Caco-2 (cell line): ENCODE measurements around the gene CEP131. TPM values are rescaled to one million over a fixed set of nuclear protein-coding genes. Genes with fewer than 3 reads are reported as not detected.

Source experiments
- BruUV-seq: library from RNA; stranded (reverse); fragments of 400-500 nt; replicated peaks from 2 replicates; lab custom pipeline; 2021; lab: Mats Ljungman, UMichigan
- CTCF ChIA-PET: fragments of 300-600 bp; sonication (Branson Sonifier 250); formaldehyde crosslinking; loops from one replicate; lab custom pipeline; 2022; ENCODE audit warnings: antibody characterized with exemption; lab: Charles Lee
- POLR2A ChIA-PET: fragments of 300-600 bp; sonication (Branson Sonifier 250); formaldehyde crosslinking; loops from one replicate; lab custom pipeline; 2022; ENCODE audit warnings: antibody characterized with exemption; lab: Charles Lee
- DNase-seq, 2 experiments: peaks; one replicate each; pipeline versions ENCODE4 v3.0.0 to v3.0.0-alpha.2; 2020 to 2022
- H3K27me3 ChIP-seq: replicated peaks from 2 replicates; pipeline ENCODE4 v1.6.0; 2011; ENCODE audit warnings: low read length; ENCODE audit not compliant: control insufficient read depth, insufficient read depth
- H3K36me3 ChIP-seq: 2 replicates; pipeline ENCODE4 v1.5.1; 2011; ENCODE audit warnings: low read length; ENCODE audit not compliant: control insufficient read depth, insufficient read depth
- H3K4me1 ChIP-seq: fragments of 250-450 bp; sonication (Bioruptor Pico); 2 replicates; pipeline ENCODE4 v1.5.1; 2020; ENCODE audit warnings: mild to moderate bottlenecking
- H3K4me3 ChIP-seq: 2 replicates; pipeline ENCODE4 v1.5.1; 2011; ENCODE audit warnings: low read depth, mild to moderate bottlenecking, control low read depth, low read length
- H3K9me3 ChIP-seq: fragments of 250-450 bp; sonication (Bioruptor Pico); 2 replicates; pipeline ENCODE4 v1.5.1; 2020; ENCODE audit warnings: mild to moderate bottlenecking, moderate library complexity
- H3K27ac Mint-ChIP-seq: one replicate; pipeline ENCODE4 v1.8.0; 2022; ENCODE audit warnings: mixed read lengths; ENCODE audit not compliant: unreplicated experiment
- H3K27me3 Mint-ChIP-seq: one replicate; pipeline ENCODE4 v1.8.0; 2022; ENCODE audit warnings: mixed read lengths; ENCODE audit not compliant: insufficient read depth, unreplicated experiment
- H3K36me3 Mint-ChIP-seq: one replicate; pipeline ENCODE4 v1.8.0; 2022; ENCODE audit warnings: mild to moderate bottlenecking, mixed read lengths; ENCODE audit not compliant: insufficient read depth, unreplicated experiment
- H3K4me1 Mint-ChIP-seq: one replicate; pipeline ENCODE4 v1.8.0; 2022; ENCODE audit warnings: low read depth, mixed read lengths; ENCODE audit not compliant: unreplicated experiment
- H3K4me3 Mint-ChIP-seq: one replicate; pipeline ENCODE4 v1.8.0; 2022; ENCODE audit warnings: mild to moderate bottlenecking, moderate library complexity, mixed read lengths; ENCODE audit not compliant: unreplicated experiment
- H3K9me3 Mint-ChIP-seq: one replicate; pipeline ENCODE4 v1.8.0; 2022; ENCODE audit warnings: mixed read lengths; ENCODE audit not compliant: unreplicated experiment
- intact Hi-C: fragments of 100-400 bp; cut with micrococcal nuclease; formaldehyde crosslinking; loops from one replicate; pipeline ENCODE4 v1.10.0; 2022; ENCODE audit not compliant: unreplicated experiment
- total RNA-seq: library from RNA; stranded (reverse); gene quantifications from 2 replicates; pipeline ENCODE4 v1.2.3, GENCODE V29; 2022
- TF ChIP-seq, protein P1 (sequence below), 2 experiments: fragments of 200-600 bp in 1 of 2; IDR thresholded peaks; 1 replicate in 1 of 2; 2 replicates in 1 of 2; pipeline versions ENCODE4 v1.5.1 to v1.8.0; 2011 to 2022; ENCODE audit warnings: antibody characterized with exemption in 1 of 2, control low read depth in 1 of 2, inconsistent platforms in 1 of 2, low read depth in 1 of 2, low read length in 1 of 2, mild to moderate bottlenecking in 1 of 2, moderate library complexity in 1 of 2; ENCODE audit not compliant: insufficient read depth in 1 of 2, severe bottlenecking in 1 of 2, unreplicated experiment in 1 of 2

The CEP131 gene
- total RNA-seq, 1 experiment from 2014 or later = 28.4 TPM

DNA sequence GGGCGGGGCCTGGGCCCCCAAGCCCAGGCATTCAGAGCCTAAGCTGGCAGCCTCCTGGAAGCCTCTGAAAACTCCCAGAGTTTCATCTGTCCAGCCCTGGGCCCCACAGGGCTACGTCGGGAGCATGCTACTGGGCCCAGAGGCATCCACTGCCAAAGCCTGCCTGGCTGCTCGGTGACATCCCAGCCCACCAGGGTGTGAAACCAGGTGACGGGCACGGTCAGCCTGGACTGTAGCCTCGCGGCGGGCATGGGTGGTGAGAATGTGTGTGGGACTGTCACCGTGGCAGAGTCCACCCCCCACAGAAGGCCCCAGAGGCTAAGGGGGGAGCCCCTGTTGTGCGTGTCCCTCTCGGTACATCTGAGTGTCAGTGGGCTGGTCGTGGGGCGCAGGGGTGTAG is 31.1 kb downstream of the CEP131 start:
- Mint-ChIP-seq H3K4me1 (no peaks in the 10 kb centered on the region), H3K36me3 (no peaks in the 10 kb centered on the region), H3K27me3 (no peaks in the 10 kb centered on the region), H3K9me3 (no peaks in the 10 kb centered on the region), H3K4me3 (no peak overlapping the region), H3K27ac (no peak overlapping the region)
- H3K4me1 ChIP-seq = no peaks in the 10 kb centered on the region
- ChIA-PET CTCF (interaction anchor here (1.7 kb wide), 1 partner anchor 9 kb away, joined by 5 read pairs; no protein-coding TSS in a partner anchor), POLR2A (no interaction called here)
- no peak overlapping the region for H3K4me3 ChIP-seq
- no peaks in the 10 kb centered on the region for H3K27me3 ChIP-seq
- no peaks in the 10 kb centered on the region for H3K9me3 ChIP-seq
- TF ChIP-seq, protein P1, sequence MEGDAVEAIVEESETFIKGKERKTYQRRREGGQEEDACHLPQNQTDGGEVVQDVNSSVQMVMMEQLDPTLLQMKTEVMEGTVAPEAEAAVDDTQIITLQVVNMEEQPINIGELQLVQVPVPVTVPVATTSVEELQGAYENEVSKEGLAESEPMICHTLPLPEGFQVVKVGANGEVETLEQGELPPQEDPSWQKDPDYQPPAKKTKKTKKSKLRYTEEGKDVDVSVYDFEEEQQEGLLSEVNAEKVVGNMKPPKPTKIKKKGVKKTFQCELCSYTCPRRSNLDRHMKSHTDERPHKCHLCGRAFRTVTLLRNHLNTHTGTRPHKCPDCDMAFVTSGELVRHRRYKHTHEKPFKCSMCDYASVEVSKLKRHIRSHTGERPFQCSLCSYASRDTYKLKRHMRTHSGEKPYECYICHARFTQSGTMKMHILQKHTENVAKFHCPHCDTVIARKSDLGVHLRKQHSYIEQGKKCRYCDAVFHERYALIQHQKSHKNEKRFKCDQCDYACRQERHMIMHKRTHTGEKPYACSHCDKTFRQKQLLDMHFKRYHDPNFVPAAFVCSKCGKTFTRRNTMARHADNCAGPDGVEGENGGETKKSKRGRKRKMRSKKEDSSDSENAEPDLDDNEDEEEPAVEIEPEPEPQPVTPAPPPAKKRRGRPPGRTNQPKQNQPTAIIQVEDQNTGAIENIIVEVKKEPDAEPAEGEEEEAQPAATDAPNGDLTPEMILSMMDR (IDR thresholded peaks at IDR 0.05; ENCODE audit: insufficient read depth in 1 of 2, low read depth in 1 of 2, low read length in 1 of 2, severe bottlenecking in 1 of 2, unreplicated experiment in 1 of 2) = no peak
- intact Hi-C loops = no loop called here
- no peak for DNase-seq
- no TSS peak for BruUV-seq
- H3K36me3 ChIP-seq = no peaks in the 10 kb centered on the region; the same call in 1 of the 2 replicates

DNA sequence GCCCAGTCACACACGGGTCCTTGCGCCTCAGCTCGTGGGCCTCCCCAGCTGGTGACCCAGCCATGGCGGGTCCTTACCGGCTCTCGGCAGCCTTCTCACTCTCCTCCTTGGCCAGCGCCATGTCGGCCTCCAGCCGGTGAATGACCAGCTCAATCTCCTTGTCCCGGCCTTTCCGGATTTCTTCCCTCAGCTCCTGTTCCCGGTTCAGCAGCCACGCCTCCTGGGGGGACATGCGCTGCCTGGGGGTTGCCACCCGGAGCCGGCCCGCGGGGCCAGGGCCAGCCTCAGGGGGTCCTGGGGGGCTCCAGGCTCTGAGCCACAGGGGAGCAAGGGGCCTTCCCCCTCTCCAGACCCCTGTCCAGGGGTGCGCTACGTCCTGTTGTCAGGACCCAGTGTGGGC is 31.6 kb downstream of the CEP131 start:
- CTCF ChIA-PET = interaction anchor here (0.8 to 2.0 kb wide), 3 partner anchors 32 to 49 kb away, joined by 3 to 10 read pairs (median 3); partner anchors contain the start of gene CEP131

DNA sequence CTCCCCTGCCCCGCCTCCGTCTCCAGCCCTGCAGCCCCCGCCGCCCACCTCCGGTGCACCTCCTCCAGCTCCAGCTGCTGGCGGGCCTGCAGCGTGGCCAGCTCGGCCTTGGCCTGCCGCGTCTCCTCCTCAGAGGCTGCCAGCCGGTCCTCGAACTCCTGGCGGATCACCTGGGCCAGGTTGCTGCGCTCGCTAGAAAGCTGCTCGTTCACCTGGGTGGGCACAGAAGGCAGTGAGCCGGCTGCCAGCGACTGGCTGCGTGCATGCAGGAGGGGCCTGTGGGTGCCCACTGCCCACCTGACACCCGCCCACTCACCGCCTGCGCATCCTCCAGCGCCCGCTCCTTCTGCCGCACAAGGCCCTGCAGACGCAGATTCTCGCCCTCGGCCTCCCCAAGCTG is 32.2 kb downstream of the CEP131 start:
- POLR2A ChIA-PET = interaction anchor here (0.6 kb wide), 1 partner anchor 32 kb away, joined by 3 read pairs; the partner anchor contains the start of gene CEP131
- DNase-seq = no peak
- Mint-ChIP-seq H3K36me3 (no peaks in the 10 kb centered on the region), H3K9me3 (no peaks in the 10 kb centered on the region), H3K27me3 (no peaks in the 10 kb centered on the region), H3K4me1 (no peaks in the 10 kb centered on the region), H3K4me3 (no peak overlapping the region), H3K27ac (no peak overlapping the region)
- TF ChIP-seq, protein P1 (IDR thresholded peaks at IDR 0.05; ENCODE audit: insufficient read depth in 1 of 2, low read depth in 1 of 2, low read length in 1 of 2, severe bottlenecking in 1 of 2, unreplicated experiment in 1 of 2) = no peak
- Histone ChIP-seq H3K9me3 (no peaks in the 10 kb centered on the region), H3K36me3 (no peaks in the 10 kb centered on the region; the same call in 1 of the 2 replicates), H3K4me3 (no peak overlapping the region), H3K4me1 (no peaks in the 10 kb centered on the region), H3K27me3 (no peaks in the 10 kb centered on the region)
- CTCF ChIA-PET = interaction anchor here (0.8 to 2.0 kb wide), 4 partner anchors 32 to 167 kb away, joined by 3 to 10 read pairs (median 3); partner anchors contain the start of gene CEP131
- no TSS peak for BruUV-seq
- intact Hi-C loops = no loop called here

More for the DNA sequence above, 31.6 kb downstream of the CEP131 start:
- no peak for DNase-seq
- Histone ChIP-seq H3K4me3 (no peak overlapping the region), H3K4me1 (no peaks in the 10 kb centered on the region), H3K9me3 (no peaks in the 10 kb centered on the region), H3K27me3 (no peaks in the 10 kb centered on the region), H3K36me3 (no peaks in the 10 kb centered on the region; the same call in 1 of the 2 replicates)
- POLR2A ChIA-PET = no interaction called here
- TF ChIP-seq, protein P1 (IDR thresholded peaks at IDR 0.05; ENCODE audit: insufficient read depth in 1 of 2, low read depth in 1 of 2, low read length in 1 of 2, severe bottlenecking in 1 of 2, unreplicated experiment in 1 of 2) = no peak
- Mint-ChIP-seq H3K36me3 (no peaks in the 10 kb centered on the region), H3K27ac (no peak overlapping the region), H3K4me1 (no peaks in the 10 kb centered on the region), H3K9me3 (no peaks in the 10 kb centered on the region), H3K27me3 (no peaks in the 10 kb centered on the region), H3K4me3 (no peak overlapping the region)
- no TSS peak for BruUV-seq
- intact Hi-C loops = no loop called here
